ENCODE results near the gene PMS1.
"Not testable (repeated sequence)": the region's sequence is repeated elsewhere in the genome, so short reads cannot be mapped to it uniquely, and the experiment has no call there.

PMS1 gene

DNA sequence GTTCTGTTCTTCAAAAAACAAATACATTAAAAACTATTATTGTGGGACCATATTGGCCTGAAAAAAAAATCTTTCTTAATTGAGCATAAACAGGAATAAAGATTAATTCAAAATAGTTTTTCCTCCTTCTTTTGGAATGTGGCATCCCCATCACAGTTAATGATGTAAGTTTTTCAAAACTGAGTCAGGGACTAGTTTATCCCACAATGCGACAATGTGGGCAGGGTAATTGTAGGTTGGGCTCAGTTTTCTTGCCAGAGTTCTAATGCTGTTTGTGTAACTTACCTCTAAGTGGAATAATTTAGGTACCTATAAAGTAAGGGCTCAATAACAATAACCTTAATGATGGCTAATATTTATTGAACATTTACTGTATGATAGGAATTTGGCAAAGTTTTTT is 82.0 kb downstream of the PMS1 start:
- no peak for DNase-seq

DNA sequence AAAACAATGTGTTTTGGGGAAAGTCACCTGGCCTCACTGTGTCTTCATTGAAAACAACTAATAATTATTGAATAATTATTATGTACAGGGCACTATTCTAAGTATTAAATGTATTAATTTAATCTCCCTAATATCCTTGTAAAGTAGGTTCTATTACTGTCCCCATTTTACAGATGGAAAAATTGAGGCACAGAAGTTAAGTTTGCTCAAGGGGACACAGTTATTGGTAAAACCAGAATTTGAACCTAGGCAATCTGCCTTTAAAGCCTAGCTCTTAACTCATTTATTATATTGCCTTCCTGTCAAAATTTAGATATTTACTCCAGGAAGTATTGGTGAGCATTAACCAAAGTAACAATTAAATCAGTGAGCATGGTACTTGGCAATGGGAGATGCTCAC is 84.6 kb downstream of the PMS1 start:
- no peak for DNase-seq

DNA sequence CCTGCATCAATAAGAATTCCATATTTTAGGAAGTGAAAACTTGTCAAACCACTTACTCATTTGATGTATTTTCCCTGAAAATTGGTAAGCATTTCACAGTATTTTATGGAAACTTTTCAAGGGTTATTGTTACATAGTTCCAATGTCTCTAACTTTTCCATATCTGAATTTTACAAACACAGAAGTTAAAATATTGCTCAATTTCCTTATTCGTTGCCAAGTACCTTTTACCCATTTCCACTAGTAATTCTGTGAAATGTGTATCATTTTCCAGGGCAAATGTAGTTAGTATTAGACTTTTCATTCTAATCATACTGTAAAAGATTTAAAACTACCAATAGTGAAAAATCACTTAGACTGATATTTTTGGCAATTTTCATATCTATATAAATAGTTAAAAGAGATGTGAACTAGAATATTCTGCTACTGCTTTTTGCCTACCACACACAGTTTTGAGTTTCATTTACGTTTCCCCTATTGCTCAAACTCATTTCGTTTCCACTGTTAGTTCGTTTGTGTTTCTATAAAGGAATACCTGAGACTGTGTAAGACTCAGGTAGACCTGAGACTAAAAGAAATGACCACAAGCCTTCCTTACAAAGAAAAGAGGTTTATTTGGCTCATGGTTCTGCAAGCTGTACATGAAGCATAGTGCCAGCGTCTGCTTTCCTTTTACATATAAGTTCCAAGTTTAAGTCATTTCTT is 86.3 kb downstream of the PMS1 start:
- DNase-seq: no peak

DNA sequence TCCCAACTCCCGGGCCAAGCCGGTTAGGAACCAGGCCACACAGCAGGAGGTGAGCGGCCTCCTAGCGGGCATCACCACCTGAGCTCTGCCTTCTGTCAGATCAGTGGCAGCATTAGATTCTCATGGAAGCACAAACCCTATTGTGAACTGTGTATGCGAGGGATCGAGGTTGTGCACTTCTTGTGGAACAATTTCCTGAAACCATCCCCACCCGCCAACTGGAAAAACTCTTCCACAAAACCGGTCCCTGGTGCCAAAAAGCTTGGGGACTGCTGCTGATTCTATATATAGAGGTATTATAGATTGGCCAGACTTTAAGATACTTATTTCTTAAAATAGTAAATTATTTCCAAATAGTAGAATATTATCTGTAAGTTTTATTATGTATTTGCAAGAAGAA is 89.4 kb downstream of the PMS1 start:
- no peak for DNase-seq

DNA sequence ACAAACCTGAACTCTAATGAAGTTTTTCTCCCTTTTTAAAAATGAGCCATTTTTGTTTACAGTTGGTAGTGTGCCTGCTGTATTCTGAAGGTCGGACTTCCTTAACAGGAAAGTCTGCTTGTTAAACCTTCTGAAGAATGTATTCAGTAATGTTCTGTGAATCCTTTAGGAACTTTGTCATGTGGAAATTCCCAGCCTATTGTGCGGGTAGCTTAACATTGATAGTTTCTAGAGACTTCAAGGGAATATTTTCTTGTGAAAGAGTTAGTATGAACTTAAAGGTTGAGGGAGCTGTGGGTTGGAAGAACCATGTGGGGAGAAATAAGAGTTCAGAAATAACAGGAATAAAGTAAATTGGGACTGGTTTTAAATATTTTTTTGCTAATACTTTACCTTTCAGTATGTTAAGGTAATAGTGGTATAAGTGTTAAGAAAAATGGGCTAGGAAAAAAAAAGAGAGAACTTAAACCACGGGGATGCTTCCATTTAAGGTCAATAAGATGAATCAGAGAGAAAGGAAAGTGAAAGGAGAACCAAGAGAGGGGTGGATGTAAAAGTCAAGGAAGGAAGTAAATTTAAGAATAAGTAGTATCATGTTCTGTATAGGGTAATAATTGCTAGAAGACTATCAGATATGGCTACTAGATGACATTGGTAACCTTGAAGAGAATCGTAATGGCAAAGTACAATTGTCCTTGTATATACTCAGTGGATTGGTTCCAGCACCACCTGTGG is 90.5 kb downstream of the PMS1 start:
- no peak for DNase-seq

DNA sequence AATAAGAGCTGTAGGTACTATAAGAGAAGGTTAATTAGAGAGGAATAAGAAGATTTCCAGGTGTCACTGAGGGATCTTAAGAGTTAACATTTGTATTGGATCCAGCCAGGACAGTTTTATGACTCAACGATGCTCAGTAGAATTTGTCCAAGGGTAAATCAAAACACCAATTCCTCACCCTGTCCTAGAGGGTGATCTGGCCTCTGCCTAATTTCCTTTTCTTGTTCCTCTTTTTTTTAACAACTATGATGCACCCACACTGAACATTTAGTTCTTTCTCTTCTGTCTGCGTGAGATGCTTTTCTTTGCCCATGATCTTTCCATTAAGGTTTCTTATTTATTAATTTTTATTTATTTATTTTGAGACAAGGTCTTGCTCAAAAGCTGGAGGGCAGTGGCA is 92.0 kb downstream of the PMS1 start:
- no peak for DNase-seq

DNA sequence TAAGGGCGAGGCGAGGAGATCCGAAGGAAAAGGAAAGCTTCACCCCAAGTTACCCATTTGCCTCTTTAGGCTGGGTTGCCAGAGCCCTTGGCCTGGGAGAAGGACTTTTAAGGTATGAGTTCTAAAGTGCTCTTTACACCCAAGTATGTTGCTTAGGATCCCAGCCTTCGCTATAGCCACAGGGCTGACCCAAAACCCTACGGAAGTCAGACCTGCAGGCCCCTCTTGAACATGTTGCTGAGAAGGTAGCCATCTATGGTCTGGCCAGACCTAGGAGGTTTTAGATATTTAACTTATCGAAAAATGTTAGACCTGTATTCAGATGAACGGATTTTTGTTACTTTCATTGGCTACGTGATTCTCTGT is 95.4 kb downstream of the PMS1 start:
- no peak for DNase-seq

DNA sequence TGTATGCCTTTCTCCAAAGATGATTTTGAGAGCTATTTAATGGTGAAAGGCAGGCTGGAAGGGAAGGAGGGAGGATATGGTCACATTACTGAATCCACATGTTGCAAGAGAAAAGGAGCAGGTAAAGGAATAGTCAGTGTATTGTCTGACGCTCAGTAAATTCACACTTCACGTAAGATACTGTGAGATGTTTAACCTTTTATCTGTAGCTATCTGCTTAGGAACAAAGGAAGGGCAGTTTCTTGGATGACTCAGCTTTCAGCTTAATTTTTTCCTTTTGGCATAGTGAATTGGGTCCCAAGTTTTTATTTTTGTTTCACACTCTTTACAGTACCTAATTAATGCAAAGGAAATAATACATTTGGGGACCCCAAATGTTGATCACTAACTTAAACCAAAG is 96.2 kb downstream of the PMS1 start:
- DNase-seq: no peak

DNA sequence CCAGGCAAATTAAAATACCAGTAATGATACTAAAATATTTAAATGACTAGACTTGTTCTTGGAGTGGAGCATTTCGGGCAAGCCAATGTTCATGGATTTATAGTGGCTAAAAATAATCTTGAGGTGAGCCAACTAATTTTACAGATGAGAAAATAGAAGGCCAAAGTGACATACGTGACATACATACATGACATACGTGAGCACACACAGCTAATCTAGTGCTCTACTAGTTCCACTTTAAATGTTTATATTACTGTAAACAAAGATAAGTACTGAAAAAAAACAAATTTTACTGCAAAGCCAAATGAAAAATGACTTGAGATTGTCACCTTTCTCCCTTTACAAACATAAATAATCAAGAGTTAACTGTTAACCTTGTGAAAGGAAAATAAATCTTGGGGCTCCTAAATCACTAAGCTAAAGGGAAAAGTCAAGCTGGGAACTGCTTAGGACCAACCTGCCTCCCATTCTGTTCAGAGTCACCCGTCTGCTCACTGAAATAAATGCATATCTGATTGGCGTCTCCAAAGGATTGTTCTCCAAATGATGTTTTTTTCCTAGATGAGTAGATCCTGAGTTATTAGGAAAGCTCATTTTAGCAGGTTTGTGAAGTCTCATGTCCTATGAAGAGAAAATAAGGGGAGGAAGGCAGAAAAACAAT is 96.7 kb downstream of the PMS1 start:
- DNase-seq: no peak

DNA sequence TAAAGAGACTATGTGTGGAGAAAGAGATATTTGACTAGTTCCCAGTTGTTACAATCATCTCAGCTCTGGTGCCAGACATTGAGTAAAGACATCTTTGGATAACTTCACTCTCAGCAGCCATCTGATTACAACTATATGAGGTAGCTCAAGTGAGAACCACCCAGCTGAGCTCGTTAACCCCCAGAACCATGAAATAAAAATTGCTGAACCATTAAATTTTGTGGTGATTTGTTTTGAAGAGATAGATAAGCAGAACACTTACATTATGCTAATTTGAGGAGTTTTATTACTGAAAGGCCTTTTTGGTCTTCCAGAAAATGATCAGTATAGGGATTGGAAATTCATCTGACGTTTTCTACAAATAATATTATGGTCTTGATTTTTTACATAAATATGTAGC is 101.1 kb downstream of the PMS1 start:
- no peak for DNase-seq

DNA sequence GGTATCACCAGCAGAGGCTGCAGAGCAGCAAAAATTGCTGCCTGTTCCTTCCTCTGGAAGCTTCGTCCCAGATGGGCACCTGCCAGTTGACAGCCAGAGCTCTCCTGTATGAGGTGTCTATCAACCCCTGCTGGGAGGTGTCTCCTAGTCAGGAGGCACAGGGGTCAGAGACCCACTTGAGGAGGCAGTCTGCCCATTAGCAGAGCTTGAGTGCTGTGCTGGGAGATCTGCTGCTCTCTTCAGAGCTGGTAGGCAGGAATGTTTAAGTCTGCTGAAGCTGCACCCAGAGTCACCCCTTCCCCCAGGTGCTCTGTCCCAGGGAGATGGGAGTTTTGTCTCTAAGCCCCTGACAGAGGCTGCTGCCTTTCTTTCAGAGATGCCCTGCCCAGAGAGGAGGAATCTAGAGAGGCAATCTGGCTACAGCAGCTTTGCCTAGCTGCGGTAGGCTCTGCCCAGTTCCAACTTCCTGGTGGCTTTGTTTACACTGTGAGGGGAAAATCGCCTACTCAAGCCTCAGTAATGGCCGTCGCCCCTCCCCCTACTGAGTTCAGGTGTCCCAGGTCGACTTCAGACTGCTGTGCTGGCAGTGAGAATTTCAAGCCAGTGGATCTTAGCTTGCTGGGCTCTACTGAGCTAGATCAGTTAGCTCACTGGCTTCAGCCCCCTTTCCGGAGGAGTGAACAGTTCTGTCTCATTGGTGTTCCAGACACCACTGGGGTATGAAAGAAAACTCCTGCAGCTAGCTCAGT is 108.5 kb downstream of the PMS1 start:
- DNase-seq: not testable (repeated sequence)

DNA sequence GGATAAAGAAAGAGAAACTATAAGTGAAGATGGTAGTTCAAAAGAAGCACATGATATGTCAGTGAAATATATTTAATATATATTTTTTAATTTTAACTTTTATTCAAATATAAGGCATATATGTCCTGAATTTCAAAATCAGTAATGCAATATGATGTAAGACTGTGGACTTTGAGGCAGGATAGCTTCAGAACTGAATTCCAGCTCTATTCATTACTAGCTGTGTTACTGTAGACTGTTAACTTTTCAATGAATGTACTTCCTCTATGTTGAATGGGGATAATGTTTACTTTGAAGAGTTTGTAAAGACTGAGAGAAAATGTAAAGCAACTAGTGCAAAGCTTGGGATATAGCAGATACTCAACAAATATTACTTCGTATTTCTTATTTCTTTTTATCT is 112.6 kb downstream of the PMS1 start:
- DNase-seq: no peak

DNA sequence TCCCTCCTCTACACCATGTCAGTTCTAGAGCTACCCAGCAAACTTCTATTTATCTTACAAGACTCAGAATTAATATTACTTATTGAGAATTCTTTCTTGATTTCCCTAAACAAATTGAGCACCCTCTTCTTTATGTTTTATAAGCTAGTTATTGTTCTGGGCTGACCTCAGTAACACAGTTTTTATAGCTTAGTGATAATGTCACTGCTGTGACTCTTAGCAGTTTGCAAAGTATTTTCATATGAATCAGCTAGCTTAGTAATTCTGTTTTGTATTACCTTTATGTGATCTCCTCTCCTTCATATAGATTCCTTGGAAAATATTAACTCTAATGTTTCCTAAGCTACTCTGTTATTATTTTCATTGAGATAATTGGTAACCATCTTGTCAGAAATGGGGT is 114.9 kb downstream of the PMS1 start:
- DNase-seq: no peak

DNA sequence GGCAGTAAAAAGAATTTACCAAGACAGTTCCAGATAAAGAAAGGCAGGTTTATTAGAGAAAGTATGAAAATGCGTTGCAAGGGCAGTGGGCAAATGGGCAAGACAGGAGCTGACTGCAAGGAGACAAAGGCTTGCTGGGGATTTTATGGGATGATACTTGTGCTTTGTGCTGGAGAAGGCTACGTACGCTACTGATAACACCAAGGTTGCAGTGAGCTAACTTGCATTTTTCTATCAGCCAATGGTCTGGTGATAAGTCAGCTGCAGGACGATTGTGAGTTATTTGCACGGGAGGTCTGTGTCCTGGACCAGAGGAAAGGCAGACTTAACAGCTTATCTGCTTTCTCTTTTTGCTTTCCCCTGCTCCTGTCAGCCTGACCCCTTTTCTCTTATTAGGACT is 116.5 kb downstream of the PMS1 start:
- no peak for DNase-seq

DNA sequence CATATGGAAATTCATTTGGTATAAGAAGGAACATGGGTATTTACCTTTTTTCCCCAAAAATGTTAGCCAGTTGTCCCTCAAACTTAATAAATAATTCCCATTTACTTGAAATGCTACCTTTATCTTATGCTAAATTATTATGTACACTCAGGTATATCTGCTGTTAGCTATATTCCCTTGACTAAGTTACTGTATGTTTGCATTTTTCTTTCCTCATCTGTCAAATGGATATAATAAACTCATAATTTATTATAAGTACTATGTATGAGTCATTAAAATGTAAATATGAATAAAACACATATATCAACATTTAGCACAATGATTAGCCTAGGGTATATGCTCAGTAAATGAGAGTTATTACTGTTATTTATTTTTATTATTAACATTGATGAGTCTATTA is 117.4 kb downstream of the PMS1 start:
- no peak for DNase-seq

DNA sequence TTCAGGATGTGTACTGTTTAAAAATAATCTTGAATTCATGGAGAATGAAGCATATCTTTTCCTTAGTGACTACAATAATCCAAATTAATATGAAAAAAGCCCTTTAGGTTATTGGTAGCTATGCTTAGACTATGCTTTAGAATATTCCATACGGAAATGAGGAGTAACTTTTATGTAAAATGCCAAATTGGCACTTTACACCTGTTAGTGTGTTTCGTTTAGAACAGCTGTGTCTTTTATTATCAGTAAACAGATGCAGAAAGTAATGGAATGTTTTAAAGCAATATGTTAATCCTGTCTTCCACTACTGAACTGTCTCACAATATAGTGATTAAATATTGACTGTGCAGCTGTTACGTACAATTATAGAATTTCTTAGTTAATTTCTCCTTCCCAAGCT is 129.6 kb downstream of the PMS1 start:
- DNase-seq: no peak

DNA sequence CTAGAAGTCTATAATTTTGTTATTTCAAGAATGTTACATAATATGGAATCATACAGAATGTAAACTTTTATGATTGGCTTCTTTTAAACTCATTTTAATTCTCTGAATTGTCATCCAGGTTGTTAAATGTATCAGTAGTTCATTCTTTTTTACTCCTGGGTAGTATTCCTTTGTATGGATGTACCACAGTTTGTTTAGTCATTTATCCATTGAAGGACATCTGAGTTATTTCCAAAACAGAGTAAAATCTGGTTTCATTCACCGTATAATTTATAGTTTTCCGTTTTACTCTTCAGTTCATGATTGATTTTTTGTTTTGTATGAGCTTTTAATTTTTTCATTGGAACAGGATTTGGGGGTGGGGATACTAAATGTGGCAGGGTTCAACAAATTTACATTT is 132.4 kb downstream of the PMS1 start:
- no peak for DNase-seq
